Measurements from ENCODE around the gene NCF1.
"Not testable (repeated sequence)": the region's sequence is repeated elsewhere in the genome, so short reads cannot be mapped to it uniquely, and the experiment has no call there.

Gene NCF1

DNA sequence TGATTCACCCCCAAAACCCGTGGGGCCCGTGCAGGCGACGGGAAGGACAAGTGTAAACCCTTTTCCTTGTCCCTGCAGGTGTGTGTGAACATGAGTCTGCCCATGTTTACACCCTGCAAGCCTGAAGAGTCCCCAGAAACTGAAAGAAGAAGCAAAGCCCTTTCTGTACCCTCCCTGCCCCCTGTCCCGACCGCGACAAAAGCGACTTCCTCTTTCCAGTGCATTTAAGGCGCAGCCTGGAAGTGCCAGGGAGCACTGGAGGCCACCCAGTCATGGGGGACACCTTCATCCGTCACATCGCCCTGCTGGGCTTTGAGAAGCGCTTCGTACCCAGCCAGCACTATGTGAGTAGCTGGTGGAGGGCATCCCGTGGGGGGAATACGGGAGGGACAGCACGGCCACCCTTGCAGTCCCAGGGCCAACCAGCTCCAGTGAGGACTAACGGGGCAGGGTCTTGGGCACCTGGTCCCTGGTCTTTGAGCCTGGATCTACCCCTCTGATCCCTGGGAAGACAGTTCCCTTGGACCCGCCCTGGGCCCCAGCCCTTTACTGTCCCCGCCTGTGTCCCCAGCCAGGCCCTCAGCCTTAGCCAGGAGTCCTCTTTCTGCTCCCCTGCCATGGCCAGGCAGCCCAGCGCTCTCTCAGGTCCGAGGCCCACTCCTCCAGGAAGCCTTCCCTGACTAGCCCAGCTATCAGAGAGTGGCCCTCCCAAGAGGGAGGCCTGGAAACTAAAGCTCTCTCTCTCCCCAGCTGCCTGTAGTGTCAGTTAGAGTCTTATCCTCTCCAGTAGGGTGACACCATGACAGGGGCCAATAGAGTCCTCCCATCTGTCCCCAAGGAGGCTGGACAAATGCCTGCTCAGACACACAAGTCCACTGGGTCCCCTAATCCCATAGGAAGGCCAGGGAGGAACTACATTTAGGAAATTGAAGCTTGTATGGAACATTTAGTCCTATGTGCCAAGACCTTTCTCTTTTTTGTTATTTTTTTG, at the start of gene NCF1:
Gene NCF1, plus strand, starts transcription at position 252 of the 991 bp plus-strand sequence. Its CDS starts 21 bp downstream, at position 273.
- not testable (repeated sequence) for DNase-seq

DNA sequence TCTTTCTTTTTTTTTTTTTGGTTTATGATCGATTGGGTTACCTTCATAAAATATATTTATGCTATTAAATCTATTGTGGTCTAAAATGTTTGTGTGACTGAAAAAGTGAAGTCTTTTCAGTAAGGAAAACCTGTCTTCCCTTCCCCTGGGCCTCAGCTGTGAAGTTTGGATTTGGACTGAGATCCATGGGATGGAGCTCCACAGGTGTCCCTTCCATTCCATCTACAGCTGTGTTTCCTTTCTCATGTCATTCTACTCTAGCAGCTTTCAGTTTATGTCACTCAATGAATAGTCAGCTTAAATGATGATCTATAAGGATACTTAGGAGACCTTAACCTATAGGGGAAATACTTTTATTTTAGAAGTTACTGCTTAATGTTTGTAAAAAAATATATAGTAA, 48.0 kb upstream of the NCF1 start:
- DNase-seq: no peak

- DNase-seq: no peak
These were observed 47.3 kb upstream of the NCF1 start for GRCh38 chr7:74726309-74727101.

- not testable (repeated sequence) for DNase-seq
These were observed 45.1 kb upstream of the NCF1 start for GRCh38 chr7:74728686-74729085.

DNA sequence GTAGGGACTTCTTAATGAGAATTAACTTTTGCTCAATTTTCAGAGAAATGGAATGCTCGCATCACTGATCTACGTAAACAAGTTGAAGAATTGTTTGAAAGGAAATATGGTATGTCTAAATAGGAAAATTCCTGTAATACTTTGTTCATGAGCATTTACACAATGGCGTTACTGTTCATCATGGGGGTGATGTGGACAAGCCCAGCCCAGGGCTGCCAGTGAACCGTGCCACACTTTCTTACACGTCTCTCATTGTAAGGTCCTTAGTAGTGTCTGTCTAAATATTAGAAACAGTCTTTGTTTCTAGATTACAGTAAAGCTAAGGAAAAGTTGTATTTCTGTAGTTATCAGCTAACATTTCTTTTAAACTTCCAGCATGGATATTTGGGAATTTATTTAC, 43.6 kb upstream of the NCF1 start:
- DNase-seq: not testable (repeated sequence)

GRCh38 chr7:74739974-74740703, 33.7 kb upstream of the NCF1 start:
- not testable (repeated sequence) for DNase-seq

GRCh38 chr7:74743936-74744557, 29.8 kb upstream of the NCF1 start:
- DNase-seq: not testable (repeated sequence)

- not testable (repeated sequence) for DNase-seq
These were observed 19.8 kb upstream of the NCF1 start for GRCh38 chr7:74753921-74754482.

- DNase-seq: not testable (repeated sequence)
These were observed 17.1 kb upstream of the NCF1 start for GRCh38 chr7:74756673-74757072.

GRCh38 chr7:74758268-74758667, 15.5 kb upstream of the NCF1 start:
- DNase-seq: not testable (repeated sequence)

DNA sequence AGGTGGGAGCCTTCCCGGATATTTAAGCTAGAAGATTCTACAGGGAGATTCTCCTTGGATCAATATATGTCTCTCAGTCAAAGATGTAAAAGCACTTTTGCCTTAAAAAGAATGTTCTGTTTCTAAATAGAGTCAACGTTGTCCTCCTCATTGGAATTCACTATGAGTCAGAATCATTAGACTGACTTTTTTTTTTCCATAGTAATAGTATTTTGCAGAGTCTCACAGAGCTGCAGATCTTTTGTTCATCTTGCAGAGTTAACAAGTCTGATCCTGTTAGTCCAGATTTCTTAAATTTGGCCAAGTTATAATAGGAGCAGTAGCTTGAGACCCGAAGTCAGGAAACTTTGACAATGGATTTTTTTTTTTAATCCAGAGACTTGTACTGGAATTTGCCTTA, 14.8 kb upstream of the NCF1 start:
- not testable (repeated sequence) for DNase-seq

DNA sequence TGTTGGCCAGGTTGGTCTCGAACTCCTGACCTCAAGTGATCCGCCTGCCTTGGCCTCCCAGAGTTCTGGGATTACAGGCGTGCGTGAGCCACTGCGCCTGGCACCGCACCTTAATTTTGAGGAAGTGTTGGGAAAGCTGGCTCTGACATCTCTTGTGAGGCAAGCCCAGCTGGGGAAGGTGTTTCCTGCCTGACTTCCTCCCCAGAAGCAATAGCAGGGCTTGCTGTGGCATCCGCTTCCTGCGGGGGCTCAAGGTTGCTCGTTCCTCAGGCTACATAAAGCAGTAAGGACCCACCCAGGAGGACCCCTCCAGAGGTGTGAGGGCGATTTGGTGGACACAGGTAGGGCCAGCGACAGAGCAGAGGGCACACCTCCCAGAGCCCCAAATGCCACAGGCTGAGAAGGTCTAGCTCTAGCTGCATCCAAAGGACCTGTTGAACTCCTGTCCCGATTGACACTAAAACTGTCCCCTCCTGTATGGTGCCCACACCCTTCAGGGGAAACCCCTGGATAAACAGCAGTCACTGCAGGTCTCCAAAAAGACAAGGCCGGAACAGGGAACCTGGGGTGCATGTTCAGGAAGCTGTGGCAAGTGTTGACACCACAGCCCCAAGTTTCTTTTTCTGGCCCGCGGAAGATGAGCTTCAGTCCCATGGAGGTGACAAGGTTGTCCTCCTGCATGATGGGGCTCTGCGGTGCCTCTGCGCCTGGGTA, 8.4 kb upstream of the NCF1 start:
- not testable (repeated sequence) for DNase-seq

GRCh38 chr7:74766509-74766908, 7.3 kb upstream of the NCF1 start:
- not testable (repeated sequence) for DNase-seq

DNA sequence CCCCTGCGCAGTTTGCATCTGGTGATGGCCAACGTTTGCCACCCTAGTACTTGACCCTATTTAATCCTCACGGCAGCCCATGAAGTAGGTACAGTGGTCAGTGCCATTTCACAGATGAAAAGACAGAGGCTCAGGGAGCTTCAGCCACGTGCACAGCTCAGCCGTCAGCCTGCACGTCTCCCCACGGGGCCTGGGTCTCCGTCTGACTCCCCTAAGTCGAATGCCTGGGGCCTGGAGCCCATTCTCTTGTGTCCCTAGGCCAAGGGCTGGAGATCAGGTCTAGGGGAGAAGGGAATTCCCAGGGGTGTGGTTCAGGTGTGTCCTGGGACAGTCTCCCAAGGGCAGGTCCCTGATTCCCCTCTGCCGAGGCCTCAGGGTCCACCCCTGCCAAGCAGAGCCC, 6.8 kb upstream of the NCF1 start:
- not testable (repeated sequence) for DNase-seq

- DNase-seq: not testable (repeated sequence)
These were observed 3.7 kb upstream of the NCF1 start for GRCh38 chr7:74770062-74770461.

- not testable (repeated sequence) for DNase-seq
These were observed 1.7 kb upstream of the NCF1 start for GRCh38 chr7:74772093-74772492.

- not testable (repeated sequence) for DNase-seq
These were observed 1.3 kb downstream of the NCF1 start for GRCh38 chr7:74775111-74775510.

DNA sequence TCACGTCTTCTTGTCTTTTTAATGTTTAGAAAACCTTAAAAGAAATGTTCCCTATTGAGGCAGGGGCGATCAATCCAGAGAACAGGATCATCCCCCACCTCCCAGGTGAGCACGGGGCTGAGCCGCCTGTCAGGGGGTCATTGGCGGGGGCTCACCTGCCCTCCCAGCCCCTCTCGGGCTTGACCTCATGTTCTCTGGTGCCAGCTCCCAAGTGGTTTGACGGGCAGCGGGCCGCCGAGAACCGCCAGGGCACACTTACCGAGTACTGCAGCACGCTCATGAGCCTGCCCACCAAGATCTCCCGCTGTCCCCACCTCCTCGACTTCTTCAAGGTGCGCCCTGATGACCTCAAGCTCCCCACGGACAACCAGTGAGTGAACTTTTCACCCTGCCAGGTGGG, 5.2 kb downstream of the NCF1 start:
- DNase-seq: not testable (repeated sequence)

DNA sequence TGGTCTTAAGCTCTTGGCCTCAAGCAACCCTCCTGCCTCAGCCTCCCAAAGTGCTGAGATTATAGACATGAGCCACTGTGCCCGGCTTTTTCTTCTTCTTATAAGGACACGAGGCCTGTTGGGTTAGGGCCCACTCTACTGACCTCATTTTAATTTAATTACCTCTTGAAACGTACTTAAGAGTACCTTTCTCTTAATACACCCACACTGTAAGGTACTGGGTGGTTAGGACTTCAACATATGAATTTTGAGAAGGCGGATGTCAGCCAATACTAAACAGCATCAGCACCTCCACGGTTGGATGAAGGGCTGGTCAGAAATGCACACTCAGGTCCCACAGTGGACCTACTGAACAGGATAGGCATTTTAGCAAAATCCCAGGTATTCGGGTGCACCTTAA, 7.9 kb downstream of the NCF1 start:
- not testable (repeated sequence) for DNase-seq

GRCh38 chr7:74783595-74783994, 9.8 kb downstream of the NCF1 start:
- not testable (repeated sequence) for DNase-seq
